HG03025 (cell line): ENCODE results near the gene TTLL6.

Source experiments
- ATAC-seq: cut with Tn5 transposase; IDR thresholded peaks from one replicate; pipeline ENCODE4 v1.9.1; 2021; ENCODE audit warnings: mild to moderate bottlenecking, moderate library complexity; ENCODE audit not compliant: unreplicated experiment, low FRiP score

The TTLL6 gene

DNA sequence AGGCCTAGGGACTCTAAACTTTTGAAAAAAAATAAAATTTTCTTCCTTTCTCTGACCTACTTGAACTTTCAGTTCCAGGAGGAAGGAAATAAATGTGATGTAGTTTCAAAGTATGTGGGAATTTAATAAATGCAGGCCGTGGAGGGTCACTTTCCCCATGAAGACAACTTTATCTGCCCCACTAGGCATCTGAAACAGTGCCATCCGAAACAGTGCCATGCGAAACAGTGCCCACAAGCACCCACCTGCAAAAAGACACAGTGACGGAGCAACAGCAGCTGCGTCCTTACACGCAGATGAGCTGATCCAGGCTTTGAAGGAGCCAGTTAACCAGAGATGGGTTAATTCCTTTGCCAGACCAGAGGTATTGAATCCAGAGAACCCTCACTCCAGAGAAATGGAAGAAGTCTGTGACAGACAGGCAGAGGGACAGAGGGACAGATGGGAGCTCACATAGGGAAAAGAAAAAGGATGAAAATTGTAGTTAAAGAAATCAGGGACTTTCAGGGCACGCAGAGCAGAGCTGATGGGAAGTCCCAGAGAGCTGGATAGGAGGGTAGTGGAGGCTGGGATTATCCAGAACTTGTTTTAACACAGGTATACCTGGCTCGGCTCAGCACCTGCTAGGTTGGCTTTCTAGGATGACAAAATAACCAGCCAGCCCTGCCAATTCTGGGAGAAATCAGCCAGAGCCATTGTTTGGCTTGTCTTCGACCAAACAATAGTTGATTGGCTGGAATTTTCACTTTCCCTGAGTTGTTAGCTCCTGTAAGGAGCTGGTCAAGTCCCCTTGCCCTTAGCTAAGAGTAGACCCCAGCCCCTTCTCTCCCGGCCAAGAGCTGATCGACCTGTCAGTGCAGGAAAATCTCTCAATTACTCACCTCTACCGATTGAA lies 71.4 kb downstream of the TTLL6 start:
- ATAC-seq = no peak

GRCh38 chr17:48740537-48740936 lies 76.5 kb downstream of the TTLL6 start:
- ATAC-seq = no peak

GRCh38 chr17:48738803-48739526 lies 78.1 kb downstream of the TTLL6 start:
- ATAC-seq = no peak

- ATAC-seq = no peak
Observed at GRCh38 chr17:48738424-48738802, 78.6 kb downstream of the TTLL6 start.

GRCh38 chr17:48737330-48738043 lies 79.5 kb downstream of the TTLL6 start:
- ATAC-seq = no peak

DNA sequence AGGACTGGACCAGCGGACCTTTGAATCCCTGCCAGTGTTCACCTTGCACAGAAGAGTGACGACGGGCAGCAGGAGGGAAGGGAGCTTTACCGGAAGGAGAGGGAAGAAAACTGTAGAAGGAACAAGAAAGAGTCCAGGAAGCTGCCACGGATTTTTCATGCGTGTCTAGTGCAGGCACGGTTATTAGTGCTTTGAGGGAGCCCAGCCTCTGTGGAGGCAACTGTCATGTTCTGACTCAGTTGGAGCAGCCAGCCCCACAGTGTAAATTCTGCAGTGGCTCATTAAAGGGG lies 82.0 kb downstream of the TTLL6 start:
- no peak for ATAC-seq

DNA sequence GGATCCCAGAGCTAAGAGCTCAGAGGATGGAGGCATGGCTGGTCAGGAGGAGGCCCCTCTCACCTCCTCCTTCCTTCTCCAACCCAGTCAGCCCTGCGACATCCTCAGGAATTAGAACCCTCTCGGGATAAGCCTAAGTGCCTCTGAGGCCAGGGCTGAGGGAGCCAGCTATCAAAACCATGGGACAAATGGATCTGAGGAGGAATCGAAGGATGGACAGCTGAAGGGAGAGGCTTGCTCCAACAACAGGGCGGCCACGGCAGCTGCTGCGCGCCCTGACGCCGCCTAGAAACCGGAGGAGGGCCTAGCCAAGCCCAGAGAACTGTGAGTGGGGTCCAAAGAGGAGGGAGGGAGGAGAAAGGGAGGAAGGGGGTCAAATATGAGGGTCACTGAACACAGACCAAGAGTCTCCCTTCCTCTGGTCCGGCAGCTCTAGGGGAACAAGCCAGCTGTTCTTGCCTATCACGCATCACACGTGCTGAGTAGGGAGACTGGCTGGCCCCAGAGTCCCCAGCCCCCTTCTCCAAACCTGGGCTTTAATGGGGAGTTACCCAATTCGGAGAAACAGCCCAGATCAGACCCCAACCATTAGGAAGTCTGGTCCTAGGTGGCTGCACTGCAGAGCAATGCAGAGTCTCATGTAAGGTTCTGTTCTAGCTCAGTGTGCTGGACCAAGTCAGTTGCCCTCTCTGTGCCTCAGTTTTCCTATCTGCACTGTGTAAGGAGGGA lies 82.5 kb downstream of the TTLL6 start:
- ATAC-seq = no peak

DNA sequence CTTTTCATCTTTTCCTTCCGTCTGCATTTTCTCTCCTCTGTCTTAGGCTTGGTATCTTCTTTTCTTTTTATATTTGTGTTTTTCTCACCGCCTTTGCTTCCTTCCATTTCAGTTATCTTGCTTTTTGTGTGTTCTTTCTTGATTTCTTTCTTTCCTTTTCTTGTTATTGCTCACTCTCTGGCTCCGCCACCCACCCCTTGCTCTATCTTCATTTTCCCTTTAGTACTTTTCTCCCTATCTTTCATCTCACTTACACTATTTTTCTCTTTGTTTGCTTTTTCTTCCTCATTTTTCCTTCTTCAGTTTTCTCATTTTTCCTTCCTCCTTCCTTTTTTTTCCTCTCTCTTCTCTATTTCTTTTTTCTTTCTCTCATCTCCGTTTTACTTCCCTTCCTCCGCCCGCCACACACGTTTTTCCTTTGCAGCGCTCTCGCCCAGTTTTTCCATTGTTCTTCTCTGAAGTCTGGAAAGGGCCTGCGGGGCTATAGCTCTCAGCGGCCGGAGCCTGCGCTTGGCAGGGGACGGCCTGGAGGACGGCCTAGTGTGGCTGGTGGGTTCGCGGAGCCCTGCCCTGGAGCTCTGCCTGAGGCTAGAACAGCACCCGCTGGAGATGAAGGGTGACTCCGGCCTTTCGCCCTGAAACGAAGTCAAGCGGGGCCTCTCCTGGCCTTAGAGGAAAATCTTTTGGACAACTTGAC lies 83.2 kb downstream of the TTLL6 start:
- ATAC-seq = no peak

GRCh38 chr17:48732688-48733629 lies 84.1 kb downstream of the TTLL6 start:
- ATAC-seq = no peak

DNA sequence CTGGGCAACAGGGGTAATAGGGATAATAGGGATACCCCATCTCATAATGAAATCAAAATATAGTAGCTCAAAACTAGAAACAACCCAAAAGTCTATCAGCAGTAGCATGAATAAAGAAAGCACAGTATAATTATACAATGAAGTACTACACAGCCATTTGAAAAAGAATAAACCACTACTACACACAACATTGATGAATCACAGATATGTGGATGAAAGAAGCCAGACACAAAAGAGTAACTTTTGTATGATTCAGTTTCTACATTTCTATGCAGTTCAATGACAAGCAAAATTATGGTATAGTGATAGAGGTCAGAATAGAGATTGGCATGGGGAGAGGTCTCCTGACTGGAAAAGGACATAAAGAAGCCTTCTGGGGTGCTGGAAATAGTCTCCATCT lies 85.7 kb downstream of the TTLL6 start:
- ATAC-seq = no peak

DNA sequence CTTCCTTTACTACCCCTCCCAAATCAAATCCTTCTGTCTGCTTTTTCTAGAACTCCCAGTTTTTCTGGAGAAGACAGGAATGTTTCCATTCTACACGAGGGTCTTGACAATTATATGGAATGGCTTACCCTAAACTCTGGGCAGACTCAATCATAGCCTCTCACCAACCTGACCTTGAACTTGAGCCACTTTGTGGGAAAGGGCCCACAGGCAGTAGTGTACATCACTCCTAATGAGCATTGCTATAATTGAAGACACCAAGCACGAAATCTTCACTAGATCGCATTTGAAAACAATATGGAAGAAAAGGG lies 86.8 kb downstream of the TTLL6 start:
- no peak for ATAC-seq

- no peak for ATAC-seq
Observed at GRCh38 chr17:48729335-48730239, 87.4 kb downstream of the TTLL6 start.

DNA sequence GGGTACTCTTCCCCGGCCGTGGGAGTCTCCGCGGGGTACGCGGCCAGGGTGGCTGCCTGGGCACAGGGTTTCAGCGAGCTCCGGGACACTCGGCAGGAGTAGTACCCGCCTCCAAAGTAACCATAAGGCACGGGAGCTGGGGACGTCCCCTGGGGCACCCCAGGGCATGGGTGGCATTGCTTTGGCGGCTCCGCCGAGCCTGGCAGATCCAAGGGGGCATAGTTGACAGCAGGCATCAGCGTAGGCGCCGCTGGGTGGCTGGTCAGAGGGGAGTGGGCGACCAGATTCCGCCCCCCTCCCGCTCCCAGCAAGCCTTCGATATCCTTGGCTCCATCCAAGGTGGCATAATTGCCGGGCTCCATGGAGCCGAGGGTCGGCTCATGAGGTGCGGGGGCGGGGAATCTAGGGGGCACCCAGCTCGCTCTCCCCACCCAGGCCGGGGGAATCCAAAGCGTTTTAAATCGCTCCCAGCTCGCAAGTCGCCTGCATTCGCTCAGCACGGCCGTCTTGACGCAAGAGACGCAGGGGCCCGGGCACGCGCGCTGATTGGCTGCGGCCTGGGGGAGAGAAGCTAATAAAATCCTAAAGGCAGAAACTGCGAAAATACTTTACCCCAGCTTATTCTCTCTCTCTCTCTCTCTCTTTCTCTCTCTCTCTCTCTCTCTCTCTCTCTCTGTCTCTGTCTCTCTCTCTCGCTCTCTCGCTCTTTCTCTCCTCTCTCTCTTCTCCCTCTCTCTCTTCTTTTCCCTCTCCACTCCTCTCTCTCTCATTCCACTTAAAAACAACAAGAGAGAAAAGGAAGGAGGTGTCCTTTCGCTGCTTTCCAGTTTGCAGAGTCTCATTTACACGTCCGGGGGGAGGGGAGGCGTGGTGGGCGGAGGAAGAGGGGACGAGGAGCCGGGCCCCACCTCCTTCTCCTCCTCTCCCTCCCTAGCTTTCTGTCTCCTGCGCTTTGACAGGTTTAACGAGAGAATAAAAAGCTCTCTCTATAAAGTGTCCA lies 88.5 kb downstream of the TTLL6 start, which contains the start of gene HOXB13:
Gene HOXB13 (minus strand): TSS at position 519 of the 1,000 bp plus-strand sequence. CDS start 157 bp downstream, at position 362.
- ATAC-seq = no peak

- ATAC-seq = no peak
Observed at GRCh38 chr17:48727415-48728175, 89.4 kb downstream of the TTLL6 start.

GRCh38 chr17:48726916-48727286 lies 90.1 kb downstream of the TTLL6 start:
- ATAC-seq = no peak
